GM21381 (cell line): ENCODE measurements around the gene NNT.
"Not testable (repeated sequence)": the region's sequence is repeated elsewhere in the genome, so short reads cannot be mapped to it uniquely, and the experiment has no call there.

Experiments
- ATAC-seq: cut with Tn5 transposase; IDR thresholded peaks from one replicate; pipeline ENCODE4 v1.9.1; 2021; ENCODE audit warnings: mild to moderate bottlenecking, moderate library complexity; ENCODE audit not compliant: unreplicated experiment

The NNT gene

DNA sequence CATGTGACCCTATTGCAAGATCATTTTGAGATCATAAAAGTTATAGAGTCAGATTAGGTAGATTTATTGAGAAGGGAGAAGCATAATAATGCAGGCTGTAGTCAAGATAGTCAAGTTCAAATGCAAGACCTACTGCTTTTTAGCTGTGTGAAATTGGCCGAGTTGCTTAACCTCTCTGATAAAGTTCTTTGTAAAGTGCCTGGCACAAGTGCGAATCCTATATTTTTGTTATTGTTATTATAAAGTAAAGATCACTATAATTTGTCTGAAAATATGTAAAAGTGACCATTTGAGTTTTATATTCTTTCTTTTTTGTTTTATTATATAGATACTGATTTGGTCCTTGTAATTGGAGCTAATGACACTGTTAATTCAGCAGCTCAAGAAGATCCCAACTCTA is 99.3 kb downstream of the NNT start:
- no peak for ATAC-seq

DNA sequence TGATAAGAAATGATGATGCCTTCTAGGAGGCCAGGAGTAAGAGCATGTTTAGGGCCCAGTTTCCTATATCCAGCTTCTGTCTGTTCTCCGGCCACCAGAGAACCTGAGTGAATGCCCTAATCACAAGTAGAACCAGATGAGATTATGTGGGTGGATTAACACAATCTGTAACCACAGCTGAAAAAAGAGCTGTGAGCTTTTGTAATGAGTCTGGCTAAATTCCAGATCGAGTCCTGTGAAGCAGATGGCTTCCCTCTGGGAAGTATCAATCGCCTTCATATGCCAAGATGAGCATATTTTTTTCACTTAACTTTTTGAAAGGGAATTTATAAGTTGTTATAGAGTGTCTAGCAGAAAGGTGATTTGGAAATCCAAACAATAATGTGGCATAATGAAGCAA is 99.8 kb downstream of the NNT start:
- ATAC-seq: no peak

DNA sequence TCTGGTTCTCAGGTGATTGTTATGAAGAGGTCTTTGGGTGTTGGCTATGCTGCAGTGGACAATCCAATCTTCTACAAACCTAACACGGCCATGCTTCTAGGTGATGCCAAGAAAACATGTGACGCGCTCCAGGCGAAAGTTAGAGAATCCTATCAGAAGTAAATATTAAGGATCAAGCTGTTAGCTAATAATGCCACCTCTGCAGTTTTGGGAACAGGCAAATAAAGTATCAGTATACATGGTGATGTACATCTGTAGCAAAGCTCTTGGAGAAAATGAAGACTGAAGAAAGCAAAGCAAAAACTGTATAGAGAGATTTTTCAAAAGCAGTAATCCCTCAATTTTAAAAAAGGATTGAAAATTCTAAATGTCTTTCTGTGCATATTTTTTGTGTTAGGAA is 101.3 kb downstream of the NNT start:
- ATAC-seq: no peak

DNA sequence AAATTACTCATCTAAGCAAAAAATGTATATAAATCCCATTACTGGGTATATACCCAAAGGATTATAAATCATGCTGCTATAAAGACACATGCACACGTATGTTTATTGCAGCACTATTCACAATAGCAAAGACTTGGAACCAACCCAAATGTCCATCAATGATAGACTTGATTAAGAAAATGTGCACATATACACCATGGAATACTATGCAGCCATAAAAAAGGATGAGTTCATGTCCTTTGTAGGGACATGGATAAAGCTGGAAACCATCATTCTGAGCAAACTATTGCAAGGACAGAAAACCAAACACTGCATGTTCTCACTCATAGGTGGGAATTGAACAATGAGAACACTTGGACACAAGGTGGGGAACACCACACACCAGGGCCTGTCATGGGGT is 103.6 kb downstream of the NNT start:
- ATAC-seq: not testable (repeated sequence)

DNA sequence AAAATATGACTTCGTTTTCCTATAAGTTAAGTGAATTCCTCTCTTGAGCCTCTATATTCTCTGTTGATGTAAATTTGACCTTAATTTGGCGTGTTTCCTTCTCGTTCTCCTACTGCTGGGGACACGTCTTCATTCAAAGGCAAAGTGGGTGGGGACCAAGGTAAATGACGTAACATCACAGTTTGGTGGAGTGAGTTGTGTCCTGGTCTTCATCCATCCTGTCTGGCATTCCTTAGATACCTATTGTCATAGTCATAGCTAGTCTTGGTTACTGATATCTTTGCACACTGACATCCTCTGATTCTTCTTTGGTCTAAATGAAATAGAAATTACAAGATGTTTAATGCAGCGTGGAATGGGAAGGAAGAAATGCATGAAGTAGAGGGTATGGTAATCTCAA is 108.5 kb downstream of the NNT start:
- no peak for ATAC-seq

DNA sequence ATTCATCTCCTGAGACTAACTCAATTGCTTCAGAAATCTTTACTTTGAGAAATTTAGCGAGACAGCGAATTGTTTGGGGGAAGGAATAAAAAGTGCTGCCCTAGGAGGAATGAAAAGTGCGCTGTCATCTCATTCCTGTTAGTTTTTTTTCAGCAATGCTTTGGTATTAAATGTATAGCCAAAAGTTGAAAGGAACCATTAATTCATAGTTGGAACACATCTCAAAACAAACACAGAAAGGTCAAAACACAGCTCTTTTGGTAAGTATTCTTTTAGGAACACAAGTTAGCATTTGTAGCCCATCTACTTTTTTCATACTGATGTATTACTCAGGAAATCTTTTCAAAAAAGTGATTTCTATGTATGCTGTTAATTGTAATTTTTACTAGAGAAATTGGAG is 109.1 kb downstream of the NNT start:
- no peak for ATAC-seq

DNA sequence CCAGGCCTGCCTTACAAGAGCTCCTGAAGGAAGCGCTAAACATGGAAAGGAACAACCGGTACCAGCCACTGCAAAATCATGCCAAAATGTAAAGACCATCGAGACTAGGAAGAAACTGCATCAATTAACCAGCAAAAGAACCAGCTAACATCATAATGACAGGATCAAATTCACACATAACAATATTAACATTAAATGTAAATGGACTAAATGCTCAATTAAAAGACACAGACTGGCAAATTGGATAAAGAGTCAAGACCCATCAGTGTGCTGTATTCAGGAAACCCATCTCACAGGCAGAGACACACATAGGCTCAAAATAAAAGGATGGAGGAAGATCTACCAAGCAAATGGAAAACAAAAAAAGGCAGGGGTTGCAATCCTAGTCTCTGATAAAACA is 116.8 kb downstream of the NNT start:
- ATAC-seq: not testable (repeated sequence)

DNA sequence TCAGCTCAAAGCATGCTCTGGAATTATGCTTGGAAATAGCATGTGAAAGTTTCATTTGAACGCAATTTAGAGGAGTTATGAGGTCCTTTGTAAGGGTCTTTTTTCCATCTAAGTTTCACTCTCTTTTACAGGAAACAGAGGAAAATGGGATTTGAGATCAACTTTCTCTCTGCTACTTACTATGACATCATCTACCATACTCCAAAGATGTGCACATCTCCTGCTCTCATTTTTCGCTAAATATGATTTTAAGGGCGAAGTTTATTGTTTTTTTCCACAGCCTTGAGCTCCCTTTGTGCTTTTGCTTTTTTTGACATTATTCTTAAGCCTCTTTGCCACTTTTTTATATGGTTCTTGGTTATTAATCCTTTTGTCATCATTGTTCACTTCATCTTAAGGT is 125.6 kb downstream of the NNT start:
- ATAC-seq: no peak

DNA sequence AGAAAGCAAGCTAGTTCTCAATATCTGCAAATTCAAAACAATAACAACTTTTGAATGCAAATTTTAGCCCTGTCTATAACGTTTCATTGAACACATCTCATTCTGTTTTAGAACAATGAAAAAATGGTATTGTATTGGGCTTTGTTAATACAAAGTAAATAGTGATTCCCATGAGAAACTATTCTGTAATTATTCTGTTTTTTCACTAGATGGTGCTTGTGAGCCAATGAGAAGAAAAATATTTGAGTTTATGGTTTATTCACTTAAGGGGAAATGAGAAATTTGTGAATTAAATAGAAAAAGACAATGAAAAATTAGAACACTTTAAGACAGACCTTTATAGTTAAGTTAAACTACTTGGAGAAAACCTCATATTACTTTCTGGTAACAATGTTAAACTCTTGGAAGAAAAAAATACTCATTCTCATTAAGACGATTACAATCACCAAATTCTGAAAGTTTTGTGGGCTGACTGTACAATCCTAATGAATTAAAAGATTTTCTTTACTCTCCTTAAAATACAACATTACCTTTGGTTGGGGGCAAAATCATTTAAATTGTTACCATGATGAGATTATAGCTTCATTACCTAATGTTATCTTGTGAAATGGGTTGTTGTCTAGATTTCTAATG is 127.0 kb downstream of the NNT start:
- ATAC-seq: no peak

DNA sequence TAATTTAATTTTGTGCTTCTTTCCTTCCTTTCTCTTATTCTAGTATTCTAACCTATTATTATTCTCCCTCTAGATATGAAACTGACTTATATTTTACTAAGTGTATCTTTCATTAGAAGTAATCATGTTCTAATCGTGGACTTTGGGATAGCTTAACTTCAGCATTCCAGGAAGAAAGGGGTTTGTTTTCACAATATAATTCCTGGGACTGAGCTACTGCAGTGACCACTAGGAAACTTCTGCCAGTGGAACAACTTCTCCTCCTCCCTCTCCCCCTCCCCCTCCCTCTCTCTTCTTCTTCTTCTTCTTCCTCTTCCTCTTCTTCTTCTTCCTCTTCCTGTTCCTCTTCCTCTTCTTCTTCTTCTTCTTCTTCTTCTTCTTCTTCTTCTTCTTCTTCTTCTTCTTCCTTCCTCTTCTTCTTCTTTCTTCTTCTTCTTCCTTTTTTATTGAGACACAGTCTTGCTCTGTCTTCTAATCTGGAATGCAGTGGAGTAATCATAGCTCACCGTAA is 127.9 kb downstream of the NNT start:
- no peak for ATAC-seq

DNA sequence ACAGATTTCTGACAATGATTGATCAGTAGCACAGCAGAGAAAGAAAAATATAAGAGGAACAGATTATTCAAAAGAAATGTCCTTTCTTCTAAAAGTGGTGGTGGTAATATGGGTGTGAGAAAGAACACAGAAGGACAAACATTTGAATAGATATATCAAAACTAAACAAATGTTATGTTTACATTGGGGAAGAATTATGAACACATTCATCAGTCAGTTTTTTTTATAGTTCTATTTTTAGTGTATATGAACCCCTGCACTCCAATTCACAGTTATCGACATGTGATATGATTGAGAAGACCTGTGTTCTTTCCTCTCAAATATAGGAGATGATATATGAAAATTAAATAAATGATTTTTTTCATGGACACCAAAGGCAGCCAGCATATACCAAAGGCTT is 128.6 kb downstream of the NNT start:
- ATAC-seq: no peak

DNA sequence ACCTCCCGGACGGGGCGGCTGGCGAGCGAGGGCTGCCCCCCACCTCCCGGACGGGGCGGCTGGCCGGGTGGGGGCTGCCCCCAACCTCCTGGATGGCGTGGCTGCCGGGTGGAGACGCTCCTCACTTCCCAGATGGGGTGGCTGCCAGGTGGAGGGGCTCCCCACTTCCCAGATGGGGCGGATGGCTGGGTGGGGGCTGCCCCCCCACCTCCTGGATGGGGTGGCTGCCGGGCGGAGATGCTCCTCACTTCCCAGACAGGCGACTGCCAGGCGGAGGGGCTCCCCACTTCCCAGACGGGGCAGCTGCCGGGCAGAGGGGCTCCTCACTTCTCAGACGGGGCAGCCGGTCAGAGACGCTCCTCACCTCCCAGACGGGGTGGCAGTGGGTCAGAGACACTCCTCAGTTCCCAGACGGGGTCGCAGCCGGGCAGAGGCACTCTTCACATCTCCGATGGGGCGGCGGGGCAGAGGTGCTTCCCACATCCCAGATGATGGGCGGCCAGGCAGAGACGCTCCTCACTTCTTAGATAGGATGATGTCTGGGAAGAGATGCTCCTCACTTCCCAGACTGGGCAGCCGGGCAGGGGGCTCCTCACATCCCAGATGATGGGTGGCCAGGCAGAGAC is 143.1 kb downstream of the NNT start:
- not testable (repeated sequence) for ATAC-seq

DNA sequence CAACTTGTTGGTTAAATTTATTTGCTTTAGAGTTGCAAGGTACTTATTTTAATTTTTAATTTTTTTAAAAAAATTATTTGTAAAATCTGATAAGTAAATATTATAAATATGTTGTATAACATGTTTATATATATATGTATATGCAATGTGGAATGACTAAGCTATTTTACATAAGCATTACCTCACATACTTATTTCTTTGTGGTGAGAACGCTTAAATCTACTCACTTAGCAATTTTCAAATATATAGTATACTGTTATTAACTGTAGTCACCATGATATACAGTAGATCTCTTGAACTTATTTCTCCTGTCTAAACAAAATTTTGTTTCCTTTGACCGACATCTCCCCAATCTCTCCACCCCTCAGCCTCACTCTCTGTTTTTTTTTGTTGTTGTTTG is 147.8 kb downstream of the NNT start:
- ATAC-seq: no peak

DNA sequence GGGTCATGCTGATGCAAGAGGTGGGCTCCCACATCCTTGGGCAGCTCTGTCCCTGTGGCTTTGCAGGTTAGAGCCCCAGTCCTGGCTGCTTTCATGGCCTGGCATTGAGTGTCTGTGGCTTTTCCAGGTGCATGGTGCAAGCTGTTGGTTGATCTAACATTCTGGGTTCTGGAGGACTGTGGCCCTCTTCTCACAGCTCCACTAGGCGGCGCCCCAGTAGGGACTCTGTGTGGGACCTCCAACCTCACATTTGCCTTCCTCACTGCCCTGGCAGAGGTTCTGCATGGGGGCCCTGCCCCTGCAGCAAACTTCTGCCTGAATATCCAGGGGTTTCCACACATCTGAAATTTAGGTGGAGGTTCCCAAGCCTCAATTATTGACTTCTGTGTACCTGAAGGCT is 150.1 kb downstream of the NNT start:
- no peak for ATAC-seq
